Transverse colon (tissue), 4 donors: ENCODE results near the gene GAPVD1. TPM values are rescaled to one million over a fixed set of nuclear protein-coding genes. Genes with fewer than 3 reads are reported as not detected.
"Not testable (repeated sequence)": the region's sequence is repeated elsewhere in the genome, so short reads cannot be mapped to it uniquely, and the experiment has no call there.

Source experiments
- DNase-seq: peaks from one replicate; pipeline ENCODE4 v3.0.0-alpha.2; 2019
- H3K27ac ChIP-seq, 4 donors: fragments of 200-600 bp; sonication (generic); 2 replicates each; pipeline ENCODE4 v1.5.1; 2016 to 2018; ENCODE audit warnings: inconsistent platforms in 4 of 4
- H3K27me3 ChIP-seq: fragments of 200-600 bp; sonication (generic); 2 replicates; pipeline ENCODE4 v1.5.1; 2017; ENCODE audit warnings: inconsistent platforms
- H3K36me3 ChIP-seq, 4 donors: fragments of 200-600 bp; sonication (generic); 2 replicates each; pipeline ENCODE4 v1.5.1; 2017 to 2019; ENCODE audit warnings: inconsistent platforms in 4 of 4
- H3K4me1 ChIP-seq, 4 donors: fragments of 200-600 bp; sonication (generic); 2 replicates each; pipeline ENCODE4 v1.5.1; 2017 to 2020; ENCODE audit warnings: inconsistent platforms in 4 of 4
- H3K4me3 ChIP-seq, 4 donors: fragments of 200-600 bp; sonication (generic); 1 replicate in 1 of 4; 2 replicates in 3 of 4; pipeline versions ENCODE4 v1.5.1 to v1.6.1; 2017 to 2019; ENCODE audit warnings: inconsistent platforms in 4 of 4
- H3K9me3 ChIP-seq, 2 donors: fragments of 200-600 bp; sonication (generic); 2 replicates each; pipeline ENCODE4 v1.5.1; 2017 to 2019; ENCODE audit warnings: inconsistent platforms in 2 of 2
- CTCF ChIP-seq, 5 experiments: fragments of 200-600 bp in 3 of 5; fragments of 450-650 bp in 2 of 5; sonication (generic) in 3 of 5; IDR thresholded peaks; 1 replicate in 2 of 5; 2 replicates in 3 of 5; pipeline ENCODE4 v1.5.1; 2016 to 2017; ENCODE audit warnings: antibody characterized with exemption in 5 of 5, inconsistent platforms in 3 of 5, mild to moderate bottlenecking in 2 of 5, moderate library complexity in 1 of 5
- EP300 ChIP-seq: sonication (generic); formaldehyde crosslinking; IDR thresholded peaks from one replicate; pipeline ENCODE4 v1.6.1; 2017; ENCODE audit warnings: antibody characterized with exemption, low read depth
- POLR2A ChIP-seq: fragments of 450-650 bp; IDR thresholded peaks from one replicate; pipeline ENCODE4 v1.6.1; 2016; ENCODE audit warnings: antibody characterized with exemption, mild to moderate bottlenecking, moderate library complexity
- POLR2AphosphoS5 ChIP-seq, 3 donors: sonication (generic); formaldehyde crosslinking; IDR thresholded peaks; one replicate each; pipeline ENCODE4 v1.6.1; 2016; ENCODE audit warnings: antibody characterized with exemption in 3 of 3
- WGBS, 2 donors: methylation state at CpG; one replicate each; pipeline ENCODE4 v1.1.5; 2018; ENCODE audit warnings: low coverage in 1 of 2; 5-methylcytosine and 5-hydroxymethylcytosine counted together
- in situ Hi-C, 4 donors: fragments of 200-750 bp; cut with MboI; loops; one replicate each; pipeline versions ENCODE4 v1.15.0 to v1.15.1; 2017; ENCODE audit warnings: low sequenced_read_pairs in 3 of 4, low pct_ligation_motif_present in 1 of 4, low pct_unique_long_range_greater_than_20kb in 1 of 4
- intact Hi-C: fragments of 100-400 bp; cut with DNase I; formaldehyde crosslinking; loops from one replicate; pipeline ENCODE4 v1.15.1; 2023; ENCODE audit warnings: low total_unique reads
- total RNA-seq, 4 donors: library from RNA; depleted of rRNA; stranded (reverse); fragments of >200 nt; gene quantifications; one replicate each; pipeline ENCODE4 v1.1.0, GENCODE V29; 2016

The GAPVD1 gene
- total RNA-seq, 4 donors from 2014 or later: 27.7 to 80.4 (median 48.4) TPM

DNA sequence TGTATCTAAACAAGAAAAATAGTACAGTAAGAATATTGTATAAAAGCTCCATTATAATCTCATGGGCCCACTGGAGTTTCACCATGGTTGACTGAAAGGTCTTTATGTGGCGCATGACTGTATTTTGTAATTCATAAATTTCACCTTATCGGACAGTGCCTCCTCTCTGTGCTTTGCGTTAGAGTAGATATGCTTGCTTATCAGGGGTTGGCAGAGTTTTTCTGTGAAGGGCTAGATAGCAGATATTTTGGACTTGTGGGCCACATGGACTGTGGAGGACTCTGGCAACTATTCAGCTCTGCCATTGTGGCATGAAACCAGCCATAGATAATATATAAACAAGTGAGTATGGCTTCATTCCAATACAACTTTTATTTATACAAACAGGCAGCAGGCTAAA, 23.2 kb downstream of the GAPVD1 start:
- in situ Hi-C loops: no loop called here
- DNase-seq: no peak
- H3K4me3 ChIP-seq: no peak overlapping the region
- 100% methylated on average over 2 to 3 of the region's 3 CpGs for WGBS, 2 donors
- intact Hi-C loops: no loop called here
- no peaks in the 10 kb centered on the region for H3K9me3 ChIP-seq
- H3K27ac ChIP-seq: no peak overlapping the region
- peaks cover 0 to 9% (median 0%) of the 10 kb centered on the region in 4 donors for H3K36me3 ChIP-seq
- peaks cover 0 to 22% (median 5%) of the 10 kb centered on the region in 4 donors for H3K4me1 ChIP-seq
- H3K27me3 ChIP-seq: no peaks in the 10 kb centered on the region
- TF ChIP-seq POLR2AphosphoS5 (IDR thresholded peaks at IDR 0.05): no peak
- TF ChIP-seq CTCF (IDR thresholded peaks at IDR 0.05): no peak
- TF ChIP-seq EP300: no peak
- TF ChIP-seq POLR2A: no peak

GRCh38 chr9:125286935-125287433, 25.4 kb downstream of the GAPVD1 start:
- DNase-seq, intact Hi-C loops: not testable (repeated sequence)
- WGBS, 2 donors: 83 to 89% methylated on average over 7 of the region's 7 CpGs

DNA sequence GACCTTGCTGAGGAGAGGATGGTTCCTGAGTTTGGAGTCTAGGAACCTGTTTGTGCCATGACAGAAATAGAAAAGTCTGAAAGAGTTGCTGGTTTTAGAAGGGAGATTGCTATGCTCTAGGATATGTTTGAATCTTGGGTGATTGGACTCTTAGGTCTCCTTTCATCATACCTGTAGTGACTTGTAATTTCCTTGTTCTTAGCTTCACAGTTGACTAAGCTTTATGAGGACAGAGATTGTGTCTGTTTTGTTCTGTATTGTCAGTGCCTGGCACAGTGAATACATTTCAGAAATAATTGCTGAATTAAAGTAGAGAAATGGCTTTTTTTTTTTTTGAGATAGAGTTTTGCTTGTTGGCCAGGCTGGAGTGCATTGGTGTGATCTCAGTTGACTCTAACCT, 31.5 kb downstream of the GAPVD1 start:
- in situ Hi-C loops: no loop called here
- DNase-seq: no peak
- H3K27me3 ChIP-seq: no peaks in the 10 kb centered on the region
- no peak overlapping the region for H3K27ac ChIP-seq
- no peaks in the 10 kb centered on the region for H3K9me3 ChIP-seq
- no peak overlapping the region for H3K4me3 ChIP-seq
- intact Hi-C loops: no loop called here
- H3K36me3 ChIP-seq: peaks cover 0 to 6% (median 0%) of the 10 kb centered on the region in 4 donors
- H3K4me1 ChIP-seq: peaks cover 0 to 23% (median 5%) of the 10 kb centered on the region in 4 donors
- no peak for TF ChIP-seq EP300
- TF ChIP-seq POLR2AphosphoS5 (IDR thresholded peaks at IDR 0.05): no peak
- TF ChIP-seq CTCF (IDR thresholded peaks at IDR 0.05): no peak
- no peak for TF ChIP-seq POLR2A

More at GRCh38 chr9:125286935-125287433, 25.4 kb downstream of the GAPVD1 start:
- H3K9me3 ChIP-seq, H3K4me3 ChIP-seq, H3K27ac ChIP-seq, in situ Hi-C loops, H3K27me3 ChIP-seq, H3K36me3 ChIP-seq: not testable (repeated sequence)
- H3K4me1 ChIP-seq: peaks cover 0 to 22% (median 5%) of the 10 kb centered on the region in 4 donors

GRCh38 chr9:125295657-125296056, 34.0 kb downstream of the GAPVD1 start:
- in situ Hi-C loops (no loop called here), intact Hi-C loops (no loop called here)
- no peak overlapping the region for H3K4me3 ChIP-seq
- no peaks in the 10 kb centered on the region for H3K27me3 ChIP-seq
- DNase-seq: no peak
- H3K36me3 ChIP-seq: peaks cover 0 to 4% (median 0%) of the 10 kb centered on the region in 4 donors
- TF ChIP-seq CTCF (IDR thresholded peaks at IDR 0.05) (no peak), POLR2A (no peak), POLR2AphosphoS5 (IDR thresholded peaks at IDR 0.05) (no peak), EP300 (no peak)
- no peaks in the 10 kb centered on the region for H3K9me3 ChIP-seq
- WGBS, 2 donors: 95 to 97% methylated on average over 5 of the region's 5 CpGs
- H3K27ac ChIP-seq: no peak overlapping the region
- peaks cover 0 to 23% (median 5%) of the 10 kb centered on the region in 4 donors for H3K4me1 ChIP-seq

DNA sequence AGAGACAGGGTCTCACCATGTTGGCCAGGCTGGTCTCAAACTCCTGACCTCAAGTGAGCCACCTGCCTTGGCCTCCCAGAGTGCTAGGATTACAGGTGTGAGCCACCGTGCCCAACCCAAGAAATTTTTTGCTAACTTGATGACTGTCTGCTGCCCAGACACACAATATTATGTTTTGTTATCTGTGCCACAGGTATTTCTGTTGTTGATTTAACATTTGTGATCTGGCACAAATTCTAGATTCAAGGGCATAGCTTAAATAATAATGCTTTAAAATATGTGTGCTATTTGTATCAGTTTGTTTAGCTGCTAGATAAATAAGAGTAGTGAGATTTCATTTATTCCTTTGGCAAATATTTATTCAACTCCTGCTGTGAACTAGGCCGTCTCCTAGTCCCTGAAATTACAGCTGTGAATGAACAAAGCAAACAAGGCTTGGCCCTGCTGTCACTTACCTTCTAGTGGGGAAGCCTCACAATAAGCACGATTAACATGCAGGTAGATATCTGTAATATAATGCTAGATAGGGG, 35.3 kb downstream of the GAPVD1 start:
- no peak for DNase-seq
- H3K27me3 ChIP-seq: no peaks in the 10 kb centered on the region
- H3K4me3 ChIP-seq: no peak overlapping the region
- H3K4me1 ChIP-seq: peaks cover 0 to 23% (median 5%) of the 10 kb centered on the region in 4 donors
- H3K9me3 ChIP-seq: no peaks in the 10 kb centered on the region
- intact Hi-C loops: no loop called here
- H3K27ac ChIP-seq: no peak overlapping the region
- in situ Hi-C loops: no loop called here
- WGBS, 2 donors: 40 to 53% methylated on average over 3 of the region's 3 CpGs
- no peak for TF ChIP-seq CTCF (IDR thresholded peaks at IDR 0.05)
- no peak for TF ChIP-seq EP300
- no peak for TF ChIP-seq POLR2AphosphoS5 (IDR thresholded peaks at IDR 0.05)
- TF ChIP-seq POLR2A: no peak
- peaks cover 0 to 8% (median 2%) of the 10 kb centered on the region in 4 donors for H3K36me3 ChIP-seq
